ENCODE results near the gene SLC24A4.

SLC24A4 gene

GRCh38 chr14:92353447-92353846 lies 30.5 kb downstream of the SLC24A4 start:
- H3K36me3 ChIP-seq (ENCODE audit: control insufficient read depth, insufficient read depth, low read length): no peaks in the 10 kb centered on the region
- no peak overlapping the region for H3K4me3 ChIP-seq (ENCODE audit: low read length)
- H3K4me1 ChIP-seq (ENCODE audit: control insufficient read depth, insufficient read depth, low read length): no peaks in the 10 kb centered on the region
- H3K27me3 ChIP-seq (ENCODE audit: control insufficient read depth, insufficient read depth, low read length): peaks cover 4% of the 10 kb centered on the region
- no peaks in the 10 kb centered on the region for H3K9me3 ChIP-seq (ENCODE audit: control insufficient read depth, low read length)
- H3K9ac ChIP-seq (ENCODE audit: low read length): no peak overlapping the region

GRCh38 chr14:92356677-92357076 lies 33.7 kb downstream of the SLC24A4 start:
- no peak overlapping the region for H3K4me3 ChIP-seq (ENCODE audit: low read length)
- no peaks in the 10 kb centered on the region for H3K36me3 ChIP-seq (ENCODE audit: control insufficient read depth, insufficient read depth, low read length)
- no peaks in the 10 kb centered on the region for H3K9me3 ChIP-seq (ENCODE audit: control insufficient read depth, low read length)
- H3K4me1 ChIP-seq (ENCODE audit: control insufficient read depth, insufficient read depth, low read length): no peaks in the 10 kb centered on the region
- H3K27me3 ChIP-seq (ENCODE audit: control insufficient read depth, insufficient read depth, low read length): peaks cover 4% of the 10 kb centered on the region
- H3K9ac ChIP-seq (ENCODE audit: low read length): no peak overlapping the region

DNA sequence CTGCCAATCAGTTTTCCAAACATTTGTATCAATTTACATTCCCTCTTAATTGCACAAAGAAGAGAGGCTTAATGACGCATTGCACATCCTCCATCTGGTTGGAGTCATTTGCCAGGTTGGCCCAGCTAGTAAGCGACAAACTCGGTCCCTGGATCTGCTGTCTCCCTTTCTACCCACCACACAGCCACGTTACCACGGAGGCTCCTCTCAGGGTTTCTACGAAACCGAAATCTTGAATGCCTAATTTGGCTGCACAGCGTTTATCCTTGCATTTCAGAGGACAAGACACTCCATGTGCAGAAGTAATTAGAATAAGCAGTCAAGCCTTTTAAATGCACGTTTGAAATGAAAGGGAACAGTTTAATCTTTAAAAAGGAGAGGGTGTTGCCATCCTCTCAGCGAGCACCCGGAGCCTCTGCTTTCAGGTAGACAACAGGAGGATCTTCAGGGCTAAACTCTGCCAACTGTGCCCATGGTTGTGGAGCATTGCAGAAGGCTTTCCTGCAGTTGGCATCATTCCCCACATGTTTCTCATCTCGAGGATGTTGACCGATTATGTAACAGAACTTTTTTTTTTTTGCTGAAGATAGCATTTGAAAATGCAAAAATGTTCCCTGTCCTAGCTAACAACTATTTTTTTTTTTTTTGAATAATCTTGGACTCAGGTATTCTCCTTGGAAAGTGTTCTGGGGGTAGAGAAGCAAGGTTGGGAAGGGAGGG lies 37.8 kb downstream of the SLC24A4 start:
- H3K36me3 ChIP-seq (ENCODE audit: control insufficient read depth, insufficient read depth, low read length): no peaks in the 10 kb centered on the region
- H3K4me3 ChIP-seq (ENCODE audit: low read length): no peak overlapping the region
- no peaks in the 10 kb centered on the region for H3K4me1 ChIP-seq (ENCODE audit: control insufficient read depth, insufficient read depth, low read length)
- H3K9ac ChIP-seq (ENCODE audit: low read length): no peak overlapping the region
- H3K27me3 ChIP-seq (ENCODE audit: control insufficient read depth, insufficient read depth, low read length): peaks cover 5% of the 10 kb centered on the region
- no peaks in the 10 kb centered on the region for H3K9me3 ChIP-seq (ENCODE audit: control insufficient read depth, low read length)

DNA sequence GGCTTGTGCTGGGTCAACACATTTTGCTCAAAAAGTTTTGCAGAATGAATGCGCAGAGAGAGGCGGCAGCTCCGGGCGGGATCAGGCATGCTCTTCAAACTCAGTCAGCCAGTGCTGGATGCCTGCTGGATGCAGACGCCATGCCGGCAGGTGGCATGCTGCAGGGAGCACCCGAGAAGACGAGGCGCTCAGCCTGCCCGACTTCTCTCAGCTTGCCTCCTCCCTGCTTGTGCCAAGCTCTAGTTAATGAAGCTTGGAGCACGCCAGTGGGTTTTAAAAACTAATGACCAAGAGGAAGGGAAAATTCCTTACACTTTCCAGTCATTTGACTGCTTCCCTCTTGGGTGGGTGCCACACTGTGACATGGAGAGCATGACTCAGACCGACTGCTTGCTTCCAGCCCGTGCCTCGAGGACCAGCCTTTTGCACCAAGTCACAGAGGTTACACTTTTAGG lies 39.8 kb downstream of the SLC24A4 start:
- Histone ChIP-seq H3K4me1 (ENCODE audit: control insufficient read depth, insufficient read depth, low read length) (no peaks in the 10 kb centered on the region), H3K9me3 (ENCODE audit: control insufficient read depth, low read length) (no peaks in the 10 kb centered on the region)

GRCh38 chr14:92366237-92366636 lies 43.3 kb downstream of the SLC24A4 start:
- Histone ChIP-seq H3K4me1 (ENCODE audit: control insufficient read depth, insufficient read depth, low read length) (no peaks in the 10 kb centered on the region), H3K9ac (ENCODE audit: low read length) (no peak overlapping the region), H3K4me3 (ENCODE audit: low read length) (no peak overlapping the region), H3K36me3 (ENCODE audit: control insufficient read depth, insufficient read depth, low read length) (no peaks in the 10 kb centered on the region), H3K9me3 (ENCODE audit: control insufficient read depth, low read length) (no peaks in the 10 kb centered on the region), H3K27me3 (ENCODE audit: control insufficient read depth, insufficient read depth, low read length) (peaks cover 8% of the 10 kb centered on the region)

More for the DNA sequence above, 39.8 kb downstream of the SLC24A4 start:
- Histone ChIP-seq H3K27me3 (ENCODE audit: control insufficient read depth, insufficient read depth, low read length) (peaks cover 8% of the 10 kb centered on the region), H3K36me3 (ENCODE audit: control insufficient read depth, insufficient read depth, low read length) (no peaks in the 10 kb centered on the region), H3K4me3 (ENCODE audit: low read length) (no peak overlapping the region), H3K9ac (ENCODE audit: low read length) (no peak overlapping the region)

GRCh38 chr14:92368001-92368400 lies 45.0 kb downstream of the SLC24A4 start:
- no peak overlapping the region for H3K4me3 ChIP-seq (ENCODE audit: low read length)

GRCh38 chr14:92369097-92369496 lies 46.1 kb downstream of the SLC24A4 start:
- Histone ChIP-seq H3K9me3 (ENCODE audit: control insufficient read depth, low read length) (no peaks in the 10 kb centered on the region), H3K27me3 (ENCODE audit: control insufficient read depth, insufficient read depth, low read length) (peaks cover 8% of the 10 kb centered on the region), H3K9ac (ENCODE audit: low read length) (no peak overlapping the region), H3K36me3 (ENCODE audit: control insufficient read depth, insufficient read depth, low read length) (no peaks in the 10 kb centered on the region), H3K4me3 (ENCODE audit: low read length) (no peak overlapping the region), H3K4me1 (ENCODE audit: control insufficient read depth, insufficient read depth, low read length) (no peaks in the 10 kb centered on the region)

More at GRCh38 chr14:92368001-92368400, 45.0 kb downstream of the SLC24A4 start:
- Histone ChIP-seq H3K27me3 (ENCODE audit: control insufficient read depth, insufficient read depth, low read length) (peaks cover 8% of the 10 kb centered on the region), H3K36me3 (ENCODE audit: control insufficient read depth, insufficient read depth, low read length) (no peaks in the 10 kb centered on the region), H3K9ac (ENCODE audit: low read length) (no peak overlapping the region), H3K4me1 (ENCODE audit: control insufficient read depth, insufficient read depth, low read length) (no peaks in the 10 kb centered on the region), H3K9me3 (ENCODE audit: control insufficient read depth, low read length) (no peaks in the 10 kb centered on the region)

DNA sequence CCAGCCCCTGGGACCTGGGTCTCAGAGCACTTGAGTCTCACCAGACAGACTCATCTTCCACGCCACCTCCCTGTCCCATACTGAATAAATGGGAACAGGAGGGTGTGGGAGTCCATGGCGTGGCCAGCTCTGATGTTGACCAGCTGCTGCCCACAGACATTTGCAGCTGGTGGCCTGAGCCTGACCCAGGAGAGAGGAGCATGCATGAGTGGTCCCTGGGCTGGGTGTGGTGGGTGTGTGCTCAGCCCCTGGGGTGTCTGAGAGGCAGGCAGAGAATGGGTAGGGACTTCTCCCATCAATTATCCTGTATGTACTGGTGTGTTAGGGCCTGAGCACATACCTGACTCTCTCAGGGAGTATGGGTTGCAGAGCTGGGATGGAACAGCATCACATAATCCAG lies 49.3 kb downstream of the SLC24A4 start:
- H3K4me1 ChIP-seq (ENCODE audit: control insufficient read depth, insufficient read depth, low read length): no peaks in the 10 kb centered on the region
- H3K36me3 ChIP-seq (ENCODE audit: control insufficient read depth, insufficient read depth, low read length): no peaks in the 10 kb centered on the region
- no peak overlapping the region for H3K4me3 ChIP-seq (ENCODE audit: low read length)
- no peaks in the 10 kb centered on the region for H3K27me3 ChIP-seq (ENCODE audit: control insufficient read depth, insufficient read depth, low read length)
- H3K9me3 ChIP-seq (ENCODE audit: control insufficient read depth, low read length): no peaks in the 10 kb centered on the region
- H3K9ac ChIP-seq (ENCODE audit: low read length): no peak overlapping the region

GRCh38 chr14:92373336-92373735 lies 50.4 kb downstream of the SLC24A4 start:
- H3K4me1 ChIP-seq (ENCODE audit: control insufficient read depth, insufficient read depth, low read length): no peaks in the 10 kb centered on the region
- no peak overlapping the region for H3K4me3 ChIP-seq (ENCODE audit: low read length)
- no peaks in the 10 kb centered on the region for H3K36me3 ChIP-seq (ENCODE audit: control insufficient read depth, insufficient read depth, low read length)
- no peaks in the 10 kb centered on the region for H3K27me3 ChIP-seq (ENCODE audit: control insufficient read depth, insufficient read depth, low read length)
- no peaks in the 10 kb centered on the region for H3K9me3 ChIP-seq (ENCODE audit: control insufficient read depth, low read length)
- no peak overlapping the region for H3K9ac ChIP-seq (ENCODE audit: low read length)

- Histone ChIP-seq H3K4me1 (ENCODE audit: control insufficient read depth, insufficient read depth, low read length) (no peaks in the 10 kb centered on the region), H3K27me3 (ENCODE audit: control insufficient read depth, insufficient read depth, low read length) (no peaks in the 10 kb centered on the region), H3K9me3 (ENCODE audit: control insufficient read depth, low read length) (no peaks in the 10 kb centered on the region), H3K36me3 (ENCODE audit: control insufficient read depth, insufficient read depth, low read length) (no peaks in the 10 kb centered on the region), H3K9ac (ENCODE audit: low read length) (no peak overlapping the region), H3K4me3 (ENCODE audit: low read length) (no peak overlapping the region)
These were observed 57.2 kb downstream of the SLC24A4 start for GRCh38 chr14:92380131-92380530.

- H3K9me3 ChIP-seq (ENCODE audit: control insufficient read depth, low read length): no peaks in the 10 kb centered on the region
- H3K9ac ChIP-seq (ENCODE audit: low read length): no peak overlapping the region
- no peak overlapping the region for H3K4me3 ChIP-seq (ENCODE audit: low read length)
- no peaks in the 10 kb centered on the region for H3K4me1 ChIP-seq (ENCODE audit: control insufficient read depth, insufficient read depth, low read length)
- H3K27me3 ChIP-seq (ENCODE audit: control insufficient read depth, insufficient read depth, low read length): peaks cover under 1% of the 10 kb centered on the region
- no peaks in the 10 kb centered on the region for H3K36me3 ChIP-seq (ENCODE audit: control insufficient read depth, insufficient read depth, low read length)
These were observed 57.6 kb downstream of the SLC24A4 start for GRCh38 chr14:92380582-92380981.

GRCh38 chr14:92382677-92383076 lies 59.7 kb downstream of the SLC24A4 start:
- H3K4me3 ChIP-seq (ENCODE audit: low read length): no peak overlapping the region
- H3K27me3 ChIP-seq (ENCODE audit: control insufficient read depth, insufficient read depth, low read length): peaks cover 7% of the 10 kb centered on the region
- H3K9ac ChIP-seq (ENCODE audit: low read length): no peak overlapping the region
- no peaks in the 10 kb centered on the region for H3K4me1 ChIP-seq (ENCODE audit: control insufficient read depth, insufficient read depth, low read length)
- no peaks in the 10 kb centered on the region for H3K36me3 ChIP-seq (ENCODE audit: control insufficient read depth, insufficient read depth, low read length)
- no peaks in the 10 kb centered on the region for H3K9me3 ChIP-seq (ENCODE audit: control insufficient read depth, low read length)
